ENCODE results near the gene CDKAL1. TPM values are rescaled to one million over a fixed set of nuclear protein-coding genes. Genes with fewer than 3 reads are reported as not detected.

CDKAL1 gene
- total and polyA plus RNA-seq, 8 donors, result 13.6 to 20.7 (median 17.5) TPM

- Histone ChIP-seq H3K27ac (no peak overlapping the region), H3K4me3 (no peak overlapping the region), H3K36me3 (no peaks in the 10 kb centered on the region), H3K27me3 (no peaks in the 10 kb centered on the region), H3K4me1 (no peaks in the 10 kb centered on the region), H3K9me3 (no peaks in the 10 kb centered on the region)
- intact Hi-C loops (cut with DNase I), result no loop called here
- TF ChIP-seq CTCF (IDR thresholded peaks at IDR 0.05), result no peak
- DNase-seq (no peak), ATAC-seq (no peak)
Measured at GRCh38 chr6:20696676-20697075, 162.4 kb downstream of the CDKAL1 start.

GRCh38 chr6:20698675-20699074, 164.4 kb downstream of the CDKAL1 start:
- Histone ChIP-seq H3K9me3 (no peaks in the 10 kb centered on the region), H3K36me3 (no peaks in the 10 kb centered on the region), H3K4me1 (no peaks in the 10 kb centered on the region), H3K27ac (no peak overlapping the region), H3K4me3 (no peak overlapping the region), H3K27me3 (no peaks in the 10 kb centered on the region)
- no peak for DNase-seq
- intact Hi-C loops (cut with DNase I), result no loop called here
- no peak for ATAC-seq
- no peak for TF ChIP-seq CTCF (IDR thresholded peaks at IDR 0.05)

GRCh38 chr6:20699402-20699801, 165.1 kb downstream of the CDKAL1 start:
- TF ChIP-seq CTCF (IDR thresholded peaks at IDR 0.05), result no peak
- Histone ChIP-seq H3K4me1 (no peaks in the 10 kb centered on the region), H3K27me3 (no peaks in the 10 kb centered on the region), H3K27ac (no peak overlapping the region), H3K4me3 (no peak overlapping the region), H3K9me3 (no peaks in the 10 kb centered on the region), H3K36me3 (no peaks in the 10 kb centered on the region)
- no peak for ATAC-seq
- intact Hi-C loops (cut with DNase I), result no loop called here
- no peak for DNase-seq

GRCh38 chr6:20700375-20700774, 166.1 kb downstream of the CDKAL1 start:
- intact Hi-C loops (cut with DNase I), result no loop called here
- TF ChIP-seq CTCF (IDR thresholded peaks at IDR 0.05), result no peak
- no peak overlapping the region for H3K4me3 ChIP-seq
- ATAC-seq (no peak), DNase-seq (no peak)
- no peak overlapping the region for H3K27ac ChIP-seq
- H3K27me3 ChIP-seq, result no peaks in the 10 kb centered on the region
- H3K9me3 ChIP-seq, result no peaks in the 10 kb centered on the region
- H3K4me1 ChIP-seq, result no peaks in the 10 kb centered on the region
- no peaks in the 10 kb centered on the region for H3K36me3 ChIP-seq

- peaks cover 0 to 4% of the 10 kb centered on the region in 2 donors for H3K4me1 ChIP-seq
- H3K4me3 ChIP-seq, result no peak overlapping the region
- no peaks in the 10 kb centered on the region for H3K36me3 ChIP-seq
- no peak for TF ChIP-seq CTCF (IDR thresholded peaks at IDR 0.05)
- no peaks in the 10 kb centered on the region for H3K9me3 ChIP-seq
- ATAC-seq, result no peak
- intact Hi-C loops (cut with DNase I), result no loop called here
- DNase-seq, result no peak
- H3K27me3 ChIP-seq, result no peaks in the 10 kb centered on the region
- H3K27ac ChIP-seq, result no peak overlapping the region
Measured at GRCh38 chr6:20702366-20702765, 168.1 kb downstream of the CDKAL1 start.
